Measurements from ENCODE around the gene MICAL2. TPM values are rescaled to one million over a fixed set of nuclear protein-coding genes. Genes with fewer than 3 reads are reported as not detected.

The MICAL2 gene
- total RNA-seq, 1 donor from 2014 or later = 20.8 TPM

- peaks cover 22% of the 10 kb centered on the region for H3K4me1 Mint-ChIP-seq (ENCODE audit: unreplicated experiment)
- no peak overlapping the region for H3K4me3 Mint-ChIP-seq (ENCODE audit: unreplicated experiment)
- peaks cover 3% of the 10 kb centered on the region for H3K36me3 Mint-ChIP-seq (ENCODE audit: unreplicated experiment)
- TF ChIP-seq CTCF (IDR thresholded peaks at IDR 0.05) = no peak
- no peak for DNase-seq (ENCODE audit: extremely low spot score, unreplicated experiment)
- no peak overlapping the region for H3K27ac Mint-ChIP-seq (ENCODE audit: unreplicated experiment)
- H3K27me3 Mint-ChIP-seq (ENCODE audit: unreplicated experiment) = no peaks in the 10 kb centered on the region
- H3K9me3 Mint-ChIP-seq (ENCODE audit: unreplicated experiment) = no peaks in the 10 kb centered on the region
Observed at GRCh38 chr11:12229450-12230229, 119.2 kb downstream of the MICAL2 start.

GRCh38 chr11:12232160-12232559 is 121.8 kb downstream of the MICAL2 start:
- Mint-ChIP-seq H3K27me3 (ENCODE audit: unreplicated experiment) (no peaks in the 10 kb centered on the region), H3K9me3 (ENCODE audit: unreplicated experiment) (no peaks in the 10 kb centered on the region), H3K27ac (ENCODE audit: unreplicated experiment) (no peak overlapping the region), H3K36me3 (ENCODE audit: unreplicated experiment) (peaks cover 2% of the 10 kb centered on the region), H3K4me1 (ENCODE audit: unreplicated experiment) (peaks cover 33% of the 10 kb centered on the region), H3K4me3 (ENCODE audit: unreplicated experiment) (no peak overlapping the region)
- no peak for DNase-seq (ENCODE audit: extremely low spot score, unreplicated experiment)
- no peak for TF ChIP-seq CTCF (IDR thresholded peaks at IDR 0.05)

GRCh38 chr11:12232817-12233601 is 122.6 kb downstream of the MICAL2 start:
- Mint-ChIP-seq H3K27me3 (ENCODE audit: unreplicated experiment) (no peaks in the 10 kb centered on the region), H3K9me3 (ENCODE audit: unreplicated experiment) (no peaks in the 10 kb centered on the region), H3K4me3 (ENCODE audit: unreplicated experiment) (no peak overlapping the region), H3K27ac (ENCODE audit: unreplicated experiment) (peak overlapping the region; percentile 51), H3K4me1 (ENCODE audit: unreplicated experiment) (peaks cover 33% of the 10 kb centered on the region), H3K36me3 (ENCODE audit: unreplicated experiment) (peaks cover 2% of the 10 kb centered on the region)
- DNase-seq (ENCODE audit: extremely low spot score, unreplicated experiment) = no peak
- no peak for TF ChIP-seq CTCF (IDR thresholded peaks at IDR 0.05)

GRCh38 chr11:12233602-12233925 is 123.2 kb downstream of the MICAL2 start:
- peaks cover 2% of the 10 kb centered on the region for H3K36me3 Mint-ChIP-seq (ENCODE audit: unreplicated experiment)
- peaks cover 33% of the 10 kb centered on the region for H3K4me1 Mint-ChIP-seq (ENCODE audit: unreplicated experiment)
- peak overlapping the region; percentile 51 for H3K27ac Mint-ChIP-seq (ENCODE audit: unreplicated experiment)
- TF ChIP-seq CTCF (IDR thresholded peaks at IDR 0.05) = no peak
- no peaks in the 10 kb centered on the region for H3K27me3 Mint-ChIP-seq (ENCODE audit: unreplicated experiment)
- H3K9me3 Mint-ChIP-seq (ENCODE audit: unreplicated experiment) = no peaks in the 10 kb centered on the region
- H3K4me3 Mint-ChIP-seq (ENCODE audit: unreplicated experiment) = no peak overlapping the region
- DNase-seq (ENCODE audit: extremely low spot score, unreplicated experiment) = no peak

GRCh38 chr11:12234221-12234620 is 123.8 kb downstream of the MICAL2 start:
- no peaks in the 10 kb centered on the region for H3K9me3 Mint-ChIP-seq (ENCODE audit: unreplicated experiment)
- H3K4me1 Mint-ChIP-seq (ENCODE audit: unreplicated experiment) = peaks cover 33% of the 10 kb centered on the region
- peak overlapping the region; percentile 51 for H3K27ac Mint-ChIP-seq (ENCODE audit: unreplicated experiment)
- no peak for TF ChIP-seq CTCF (IDR thresholded peaks at IDR 0.05)
- H3K4me3 Mint-ChIP-seq (ENCODE audit: unreplicated experiment) = no peak overlapping the region
- H3K27me3 Mint-ChIP-seq (ENCODE audit: unreplicated experiment) = no peaks in the 10 kb centered on the region
- H3K36me3 Mint-ChIP-seq (ENCODE audit: unreplicated experiment) = no peaks in the 10 kb centered on the region
- no peak for DNase-seq (ENCODE audit: extremely low spot score, unreplicated experiment)

All from osteocyte (in vitro differentiated cells).